Trophoblast cell (in vitro differentiated cells and primary cell): Measurements from ENCODE around the gene AP5Z1.
A peak's percentile ranks its signal among the peaks of the same experiment; 100 is the strongest.

Experiments used
- DNase-seq, 2 donors: peaks; one replicate each; pipeline ENCODE4 v3.0.0-alpha.2; 2016
- H2AFZ ChIP-seq: 2 replicates; pipeline ENCODE4 v1.6.1; 2013; ENCODE audit warnings: low read length, moderate library complexity, mild to moderate bottlenecking; ENCODE audit not compliant: insufficient read depth, poor library complexity
- H2AK5ac ChIP-seq: 2 replicates; pipeline ENCODE4 v1.6.1; 2013; ENCODE audit warnings: mild to moderate bottlenecking, low read length
- H2BK120ac ChIP-seq: 2 replicates; pipeline ENCODE4 v1.6.1; 2013; ENCODE audit warnings: low read length, mild to moderate bottlenecking, moderate library complexity; ENCODE audit not compliant: insufficient read depth, poor library complexity
- H2BK12ac ChIP-seq: 2 replicates; pipeline ENCODE4 v1.6.1; 2013; ENCODE audit warnings: mild to moderate bottlenecking, low read length, moderate library complexity
- H2BK5ac ChIP-seq: 2 replicates; pipeline ENCODE4 v1.6.1; 2013; ENCODE audit warnings: low read length, low read depth, moderate library complexity, mild to moderate bottlenecking; ENCODE audit not compliant: poor library complexity
- H3K14ac ChIP-seq: 2 replicates; pipeline ENCODE4 v1.6.1; 2013; ENCODE audit warnings: mild to moderate bottlenecking, low read length
- H3K18ac ChIP-seq: 2 replicates; pipeline ENCODE4 v1.6.1; 2013; ENCODE audit warnings: mild to moderate bottlenecking, low read length
- H3K23ac ChIP-seq: 2 replicates; pipeline ENCODE4 v1.6.1; 2013; ENCODE audit warnings: low read length
- H3K27ac ChIP-seq: 2 replicates; pipeline ENCODE4 v1.5.1; 2013; ENCODE audit warnings: low read depth, mild to moderate bottlenecking, inconsistent platforms, low read length, moderate library complexity
- H3K27me3 ChIP-seq: 2 replicates; pipeline ENCODE4 v1.6.1; 2013; ENCODE audit warnings: inconsistent platforms, mild to moderate bottlenecking, low read length, moderate library complexity; ENCODE audit not compliant: insufficient read depth
- H3K36me3 ChIP-seq, 2 experiments: 1 replicate in 1 of 2; 2 replicates in 1 of 2; pipeline ENCODE4 v1.6.1; 2013; ENCODE audit warnings: low read length in 2 of 2, mild to moderate bottlenecking in 2 of 2, moderate library complexity in 1 of 2; ENCODE audit not compliant: insufficient read depth in 2 of 2, control insufficient read depth in 1 of 2
- H3K4ac ChIP-seq: 2 replicates; pipeline ENCODE4 v1.6.1; 2013; ENCODE audit warnings: low read depth, mild to moderate bottlenecking, low read length, moderate library complexity
- H3K4me1 ChIP-seq, 2 experiments: 1 replicate in 1 of 2; 2 replicates in 1 of 2; pipeline ENCODE4 v1.6.1; 2013; ENCODE audit warnings: low read length in 2 of 2, mild to moderate bottlenecking in 2 of 2, moderate library complexity in 1 of 2; ENCODE audit not compliant: insufficient read depth in 2 of 2, control insufficient read depth in 1 of 2
- H3K4me2 ChIP-seq: 2 replicates; pipeline ENCODE4 v1.6.1; 2013; ENCODE audit warnings: inconsistent platforms, mild to moderate bottlenecking, low read length, moderate library complexity
- H3K4me3 ChIP-seq: 2 replicates; pipeline ENCODE4 v1.5.1; 2013; ENCODE audit warnings: mild to moderate bottlenecking, low read depth, low read length, inconsistent platforms
- H3K79me1 ChIP-seq: one replicate; pipeline ENCODE4 v1.6.1; 2013; ENCODE audit warnings: low read length
- H3K79me2 ChIP-seq: 2 replicates; pipeline ENCODE4 v1.6.1; 2013; ENCODE audit warnings: low read length, mild to moderate bottlenecking; ENCODE audit not compliant: control insufficient read depth, insufficient read depth, poor library complexity
- H3K9ac ChIP-seq: 2 replicates; pipeline ENCODE4 v1.6.1; 2013; ENCODE audit warnings: mild to moderate bottlenecking, low read length
- H3K9me3 ChIP-seq: 2 replicates; pipeline ENCODE4 v1.6.1; 2013; ENCODE audit warnings: low read depth, mild to moderate bottlenecking, control low read depth, inconsistent platforms, low read length; ENCODE audit not compliant: insufficient read depth
- H4K12ac ChIP-seq: 2 replicates; pipeline ENCODE4 v1.6.1; 2013; ENCODE audit warnings: low read depth, mild to moderate bottlenecking, low read length, moderate library complexity
- H4K8ac ChIP-seq: 2 replicates; pipeline ENCODE4 v1.6.1; 2013; ENCODE audit warnings: low read depth, mild to moderate bottlenecking, low read length, moderate library complexity
- H4K91ac ChIP-seq: one replicate; pipeline ENCODE4 v1.6.1; 2013; ENCODE audit warnings: low read depth, mild to moderate bottlenecking, low read length, moderate library complexity
- WGBS: extraction: QIAGEN DNeasy Blood & Tissue Kit; methylation state at CpG from one replicate; pipeline ENCODE4 v1.1.7; 2013; ENCODE audit warnings: missing lambda C conversion rate; ENCODE audit not compliant: insufficient read length, insufficient coverage; ENCODE audit errors: extremely low coverage; 5-methylcytosine and 5-hydroxymethylcytosine counted together

Gene AP5Z1

GRCh38 chr7:4774658-4775249 lies 669 bp upstream of the AP5Z1 start:
- peak overlapping the region; percentile 9 for H2BK120ac ChIP-seq
- DNase-seq, result peak; percentile 60 to 70
- H3K4me3 ChIP-seq, result peak overlapping the region; percentile 73
- peak overlapping the region; percentile 5 for H2BK5ac ChIP-seq
- H3K18ac ChIP-seq, result no peak overlapping the region
- peak overlapping the region; percentile 12 for H4K12ac ChIP-seq
- H3K4me2 ChIP-seq, result peak overlapping the region; percentile 89
- peaks cover 9% of the 10 kb centered on the region for H3K79me2 ChIP-seq
- peak overlapping the region; percentile 85 for H3K9ac ChIP-seq
- H3K9me3 ChIP-seq, result no peaks in the 10 kb centered on the region
- no peaks in the 10 kb centered on the region for H3K27me3 ChIP-seq
- peak overlapping the region; percentile 84 for H4K8ac ChIP-seq
- H2AFZ ChIP-seq, result peak overlapping the region; percentile 33
- peaks cover 9% of the 10 kb centered on the region for H3K79me1 ChIP-seq
- H4K91ac ChIP-seq, result peak overlapping the region; percentile 40
- H3K27ac ChIP-seq, result peak overlapping the region; percentile 35
- no CpG with 5 or more reads among the region's 24 CpGs for WGBS
- no peak overlapping the region for H2AK5ac ChIP-seq
- peaks cover 2 to 4% of the 10 kb centered on the region in 2 experiments for H3K36me3 ChIP-seq
- no peak overlapping the region for H2BK12ac ChIP-seq
- peak overlapping the region; percentile 10 for H3K4ac ChIP-seq
- peak overlapping the region; percentile 38 for H3K14ac ChIP-seq
- H3K4me1 ChIP-seq, result peaks cover 4 to 9% of the 10 kb centered on the region in 2 experiments
- H3K23ac ChIP-seq, result no peak overlapping the region

GRCh38 chr7:4775848-4776623 lies 613 bp downstream of the AP5Z1 start:
- H3K36me3 ChIP-seq, result peaks cover 5 to 10% of the 10 kb centered on the region in 2 experiments
- H3K14ac ChIP-seq, result peak overlapping the region; percentile 68
- no peak overlapping the region for H3K23ac ChIP-seq
- H3K18ac ChIP-seq, result peak overlapping the region; percentile 60
- H3K79me1 ChIP-seq, result peaks cover 9% of the 10 kb centered on the region
- no peaks in the 10 kb centered on the region for H3K9me3 ChIP-seq
- peak overlapping the region; percentile 46 for H3K27ac ChIP-seq
- H2AFZ ChIP-seq, result peak overlapping the region; percentile 75
- H4K12ac ChIP-seq, result peak overlapping the region; percentile 63
- peaks cover 4 to 9% of the 10 kb centered on the region in 2 experiments for H3K4me1 ChIP-seq
- H3K79me2 ChIP-seq, result peaks cover 9% of the 10 kb centered on the region
- peak overlapping the region; percentile 84 for H4K8ac ChIP-seq
- peak overlapping the region; percentile 92 for H3K4ac ChIP-seq
- WGBS, result no CpG with 5 or more reads among the region's 32 CpGs
- peak overlapping the region; percentile 90 for H3K4me2 ChIP-seq
- no peaks in the 10 kb centered on the region for H3K27me3 ChIP-seq
- H3K9ac ChIP-seq, result peak overlapping the region; percentile 82
- DNase-seq, result peak; percentile 18 to 50
- peak overlapping the region; percentile 32 for H2BK5ac ChIP-seq
- H2BK12ac ChIP-seq, result no peak overlapping the region
- H4K91ac ChIP-seq, result peak overlapping the region; percentile 84
- H3K4me3 ChIP-seq, result peak overlapping the region; percentile 95
- peak overlapping the region; percentile 11 for H2BK120ac ChIP-seq
- peak overlapping the region; percentile 41 for H2AK5ac ChIP-seq

GRCh38 chr7:4779118-4779517 lies 3.7 kb downstream of the AP5Z1 start:
- Histone ChIP-seq H3K4me2 (no peak overlapping the region), H2AFZ (no peak overlapping the region)
- WGBS, result no CpG with 5 or more reads among the region's 5 CpGs

GRCh38 chr7:4781366-4782069 lies 6.1 kb downstream of the AP5Z1 start:
- H3K9me3 ChIP-seq, result peaks cover 5% of the 10 kb centered on the region

More at GRCh38 chr7:4779118-4779517, 3.7 kb downstream of the AP5Z1 start:
- H4K91ac ChIP-seq, result no peak overlapping the region
- H3K18ac ChIP-seq, result no peak overlapping the region
- H3K4me3 ChIP-seq, result no peak overlapping the region
- no peak overlapping the region for H2BK5ac ChIP-seq
- no peak for DNase-seq
- peaks cover 4 to 9% of the 10 kb centered on the region in 2 experiments for H3K4me1 ChIP-seq
- H2BK12ac ChIP-seq, result no peak overlapping the region
- peaks cover 2% of the 10 kb centered on the region for H3K9me3 ChIP-seq
- peaks cover 9% of the 10 kb centered on the region for H3K79me1 ChIP-seq
- no peak overlapping the region for H3K14ac ChIP-seq
- H2BK120ac ChIP-seq, result no peak overlapping the region
- no peak overlapping the region for H3K4ac ChIP-seq
- peaks cover 35 to 37% of the 10 kb centered on the region in 2 experiments for H3K36me3 ChIP-seq
- H2AK5ac ChIP-seq, result no peak overlapping the region
- H3K9ac ChIP-seq, result no peak overlapping the region
- no peak overlapping the region for H4K12ac ChIP-seq
- H3K79me2 ChIP-seq, result peaks cover 9% of the 10 kb centered on the region
- no peak overlapping the region for H3K23ac ChIP-seq
- no peaks in the 10 kb centered on the region for H3K27me3 ChIP-seq
- no peak overlapping the region for H3K27ac ChIP-seq
- no peak overlapping the region for H4K8ac ChIP-seq

More at GRCh38 chr7:4781366-4782069, 6.1 kb downstream of the AP5Z1 start:
- H3K27me3 ChIP-seq, result no peaks in the 10 kb centered on the region
- H3K9ac ChIP-seq, result no peak overlapping the region
- H3K36me3 ChIP-seq, result peaks cover 57 to 60% of the 10 kb centered on the region in 2 experiments
- WGBS, result no CpG with 5 or more reads among the region's 27 CpGs
- no peak for DNase-seq
- H2AK5ac ChIP-seq, result no peak overlapping the region
- no peak overlapping the region for H3K23ac ChIP-seq
- no peak overlapping the region for H4K91ac ChIP-seq
- no peak overlapping the region for H4K12ac ChIP-seq
- H3K27ac ChIP-seq, result no peak overlapping the region
- no peak overlapping the region for H2BK12ac ChIP-seq
- no peak overlapping the region for H3K4me2 ChIP-seq
- peaks cover 2% of the 10 kb centered on the region for H3K79me2 ChIP-seq
- H4K8ac ChIP-seq, result no peak overlapping the region
- H2AFZ ChIP-seq, result no peak overlapping the region
- no peak overlapping the region for H2BK120ac ChIP-seq
- no peaks in the 10 kb centered on the region for H3K79me1 ChIP-seq
- no peak overlapping the region for H3K14ac ChIP-seq
- peaks cover 0 to 3% of the 10 kb centered on the region in 2 experiments for H3K4me1 ChIP-seq
- H3K4me3 ChIP-seq, result no peak overlapping the region
- no peak overlapping the region for H2BK5ac ChIP-seq
- no peak overlapping the region for H3K4ac ChIP-seq
- peak overlapping the region; percentile 64 for H3K18ac ChIP-seq
